Measurements from ENCODE around the gene MPRIP.

Gene MPRIP

DNA sequence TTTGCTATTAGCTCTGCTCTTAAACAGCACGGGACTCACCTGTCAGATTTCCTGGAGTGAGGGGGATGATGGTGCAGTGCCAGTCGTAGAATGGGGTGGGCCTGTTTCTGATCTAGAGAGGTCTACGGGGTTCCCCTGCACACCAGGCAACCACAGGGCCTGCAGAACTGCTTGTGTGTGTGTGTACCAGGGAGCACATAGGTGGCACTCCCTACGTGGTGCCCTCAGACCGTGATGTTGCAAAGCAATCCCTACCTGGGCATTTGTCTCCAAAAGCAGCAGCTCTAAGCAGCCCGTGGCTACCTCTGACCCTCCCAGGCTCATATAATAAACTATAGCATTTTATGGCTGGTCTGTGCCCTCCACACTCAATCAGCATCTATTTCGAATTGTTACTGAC is 38.5 kb downstream of the MPRIP start:
- Histone ChIP-seq H3K27ac (ENCODE audit: low read depth, low read length) (no peak overlapping the region), H3K27me3 (ENCODE audit: insufficient read depth, low read length) (no peaks in the 10 kb centered on the region), H3K79me2 (ENCODE audit: control insufficient read depth, insufficient read depth, low read length, unreplicated experiment) (peaks cover 84% of the 10 kb centered on the region), H3K4me3 (ENCODE audit: low read depth, low read length) (no peak overlapping the region), H3K4me1 (ENCODE audit: control insufficient read depth, insufficient read depth, low read length, unreplicated experiment) (peaks cover 14% of the 10 kb centered on the region), H2AFZ (ENCODE audit: low read length, unreplicated experiment) (no peak overlapping the region), H3K36me3 (ENCODE audit: insufficient read depth, low read length) (peaks cover 9% of the 10 kb centered on the region; the same call in 1 of the 2 replicates)

GRCh38 chr17:17081304-17081940 is 39.2 kb downstream of the MPRIP start:
- peaks cover 12% of the 10 kb centered on the region for H3K4me1 ChIP-seq (ENCODE audit: control insufficient read depth, insufficient read depth, low read length, unreplicated experiment)
- H3K27ac ChIP-seq (ENCODE audit: low read depth, low read length) = peak overlapping the region; percentile 23; the same call in 1 of the 2 replicates
- no peak overlapping the region for H3K4me3 ChIP-seq (ENCODE audit: low read depth, low read length)
- H2AFZ ChIP-seq (ENCODE audit: low read length, unreplicated experiment) = no peak overlapping the region
- no peaks in the 10 kb centered on the region for H3K27me3 ChIP-seq (ENCODE audit: insufficient read depth, low read length)
- peaks cover 9% of the 10 kb centered on the region; the same call in 1 of the 2 replicates for H3K36me3 ChIP-seq (ENCODE audit: insufficient read depth, low read length)
- H3K79me2 ChIP-seq (ENCODE audit: control insufficient read depth, insufficient read depth, low read length, unreplicated experiment) = peaks cover 82% of the 10 kb centered on the region

DNA sequence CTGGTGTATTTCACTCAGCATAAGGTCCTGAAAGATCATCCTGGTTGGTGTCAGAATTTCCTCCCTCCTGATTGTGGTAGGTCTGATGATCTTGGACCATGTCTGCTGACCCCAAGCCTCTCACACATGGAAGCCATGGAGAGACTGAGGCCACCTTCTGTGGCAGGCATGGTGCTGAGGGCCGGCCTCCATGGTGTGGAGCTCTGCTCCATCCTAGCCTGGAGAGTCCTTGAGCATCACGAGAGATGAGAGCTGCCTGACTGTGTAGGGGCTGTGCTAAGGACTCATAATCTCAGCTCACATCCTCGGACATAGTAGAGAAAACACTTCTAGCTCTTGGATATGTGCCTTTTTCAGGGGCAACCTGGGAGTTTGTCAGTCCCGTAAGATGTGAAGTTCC is 40.6 kb downstream of the MPRIP start:
- peaks cover 8% of the 10 kb centered on the region; the same call in 1 of the 2 replicates for H3K36me3 ChIP-seq (ENCODE audit: insufficient read depth, low read length)
- H3K4me3 ChIP-seq (ENCODE audit: low read depth, low read length) = no peak overlapping the region
- no peak overlapping the region for H2AFZ ChIP-seq (ENCODE audit: low read length, unreplicated experiment)
- H3K4me1 ChIP-seq (ENCODE audit: control insufficient read depth, insufficient read depth, low read length, unreplicated experiment) = peaks cover 12% of the 10 kb centered on the region
- no peak overlapping the region for H3K27ac ChIP-seq (ENCODE audit: low read depth, low read length)
- no peaks in the 10 kb centered on the region for H3K27me3 ChIP-seq (ENCODE audit: insufficient read depth, low read length)
- peaks cover 69% of the 10 kb centered on the region for H3K79me2 ChIP-seq (ENCODE audit: control insufficient read depth, insufficient read depth, low read length, unreplicated experiment)

- Histone ChIP-seq H2AFZ (ENCODE audit: low read length, unreplicated experiment) (no peak overlapping the region), H3K27me3 (ENCODE audit: insufficient read depth, low read length) (no peaks in the 10 kb centered on the region), H3K79me2 (ENCODE audit: control insufficient read depth, insufficient read depth, low read length, unreplicated experiment) (peaks cover 70% of the 10 kb centered on the region), H3K4me3 (ENCODE audit: low read depth, low read length) (no peak overlapping the region), H3K27ac (ENCODE audit: low read depth, low read length) (no peak overlapping the region), H3K36me3 (ENCODE audit: insufficient read depth, low read length) (peaks cover 6% of the 10 kb centered on the region; the same call in 1 of the 2 replicates), H3K4me1 (ENCODE audit: control insufficient read depth, insufficient read depth, low read length, unreplicated experiment) (peaks cover 12% of the 10 kb centered on the region)
Observed at GRCh38 chr17:17084317-17084835, 42.1 kb downstream of the MPRIP start.

- H3K27me3 ChIP-seq (ENCODE audit: insufficient read depth, low read length) = no peaks in the 10 kb centered on the region
- peaks cover 12% of the 10 kb centered on the region for H3K4me1 ChIP-seq (ENCODE audit: control insufficient read depth, insufficient read depth, low read length, unreplicated experiment)
- peaks cover 68% of the 10 kb centered on the region for H3K79me2 ChIP-seq (ENCODE audit: control insufficient read depth, insufficient read depth, low read length, unreplicated experiment)
- peaks cover 6% of the 10 kb centered on the region; the same call in 1 of the 2 replicates for H3K36me3 ChIP-seq (ENCODE audit: insufficient read depth, low read length)
- H3K4me3 ChIP-seq (ENCODE audit: low read depth, low read length) = no peak overlapping the region
- H3K27ac ChIP-seq (ENCODE audit: low read depth, low read length) = no peak overlapping the region
- no peak overlapping the region for H2AFZ ChIP-seq (ENCODE audit: low read length, unreplicated experiment)
Observed at GRCh38 chr17:17084941-17085340, 42.7 kb downstream of the MPRIP start.

DNA sequence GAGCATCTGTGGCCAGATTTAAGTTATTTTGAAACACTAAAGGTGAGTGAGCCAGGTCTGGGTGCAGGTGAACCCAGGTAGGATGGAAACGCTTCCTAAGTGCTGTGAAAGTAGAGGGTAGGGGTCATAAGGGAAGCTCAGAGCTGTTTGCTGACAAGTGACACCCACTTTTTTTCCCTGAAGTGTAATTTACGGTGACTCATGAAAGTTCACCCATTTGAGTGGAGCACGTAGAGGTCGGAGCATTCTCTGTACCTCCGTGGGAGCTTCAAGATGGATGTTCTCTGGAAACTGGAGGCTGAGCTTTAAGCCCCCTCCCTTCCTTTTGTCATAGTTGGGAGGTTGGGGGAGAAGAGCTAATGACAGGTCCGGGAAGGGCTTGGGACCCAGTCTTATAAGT is 44.3 kb downstream of the MPRIP start:
- Histone ChIP-seq H2AFZ (ENCODE audit: low read length, unreplicated experiment) (no peak overlapping the region), H3K27ac (ENCODE audit: low read depth, low read length) (no peak overlapping the region), H3K4me3 (ENCODE audit: low read depth, low read length) (no peak overlapping the region), H3K4me1 (ENCODE audit: control insufficient read depth, insufficient read depth, low read length, unreplicated experiment) (peaks cover 3% of the 10 kb centered on the region), H3K36me3 (ENCODE audit: insufficient read depth, low read length) (peaks cover 10% of the 10 kb centered on the region; the same call in 1 of the 2 replicates), H3K27me3 (ENCODE audit: insufficient read depth, low read length) (no peaks in the 10 kb centered on the region), H3K79me2 (ENCODE audit: control insufficient read depth, insufficient read depth, low read length, unreplicated experiment) (peaks cover 71% of the 10 kb centered on the region)

GRCh38 chr17:17087424-17088015 is 45.3 kb downstream of the MPRIP start:
- H3K4me3 ChIP-seq (ENCODE audit: low read depth, low read length) = no peak overlapping the region
- peaks cover 75% of the 10 kb centered on the region for H3K79me2 ChIP-seq (ENCODE audit: control insufficient read depth, insufficient read depth, low read length, unreplicated experiment)
- no peak overlapping the region for H2AFZ ChIP-seq (ENCODE audit: low read length, unreplicated experiment)
- no peaks in the 10 kb centered on the region for H3K27me3 ChIP-seq (ENCODE audit: insufficient read depth, low read length)
- no peak overlapping the region for H3K27ac ChIP-seq (ENCODE audit: low read depth, low read length)
- H3K4me1 ChIP-seq (ENCODE audit: control insufficient read depth, insufficient read depth, low read length, unreplicated experiment) = no peaks in the 10 kb centered on the region
- H3K36me3 ChIP-seq (ENCODE audit: insufficient read depth, low read length) = peaks cover 10% of the 10 kb centered on the region; the same call in 1 of the 2 replicates

DNA sequence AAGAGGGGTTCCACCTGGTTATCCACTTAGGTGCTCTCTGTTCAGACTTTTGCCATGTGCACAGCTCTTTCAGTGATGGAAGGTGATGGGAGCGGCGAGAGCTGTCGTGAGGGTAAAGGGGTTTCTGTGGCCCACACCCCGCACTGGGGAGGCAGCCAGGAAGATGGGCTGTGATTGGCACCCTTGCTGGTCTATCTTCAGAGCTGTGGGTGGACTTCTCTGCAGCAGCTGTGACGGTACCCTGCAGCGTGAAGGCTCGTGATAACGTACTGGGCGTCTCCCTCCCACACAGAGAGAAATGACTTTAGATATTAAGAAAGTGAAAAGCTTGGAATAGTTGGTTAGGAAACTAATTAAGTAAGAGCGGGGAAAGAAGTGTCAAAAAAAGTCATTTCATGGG is 45.8 kb downstream of the MPRIP start:
- Histone ChIP-seq H3K27me3 (ENCODE audit: insufficient read depth, low read length) (no peaks in the 10 kb centered on the region), H3K27ac (ENCODE audit: low read depth, low read length) (no peak overlapping the region), H3K4me3 (ENCODE audit: low read depth, low read length) (no peak overlapping the region), H2AFZ (ENCODE audit: low read length, unreplicated experiment) (no peak overlapping the region), H3K4me1 (ENCODE audit: control insufficient read depth, insufficient read depth, low read length, unreplicated experiment) (no peaks in the 10 kb centered on the region), H3K79me2 (ENCODE audit: control insufficient read depth, insufficient read depth, low read length, unreplicated experiment) (peaks cover 75% of the 10 kb centered on the region), H3K36me3 (ENCODE audit: insufficient read depth, low read length) (peaks cover 7% of the 10 kb centered on the region; the same call in 1 of the 2 replicates)

GRCh38 chr17:17088541-17089525 is 46.6 kb downstream of the MPRIP start:
- Histone ChIP-seq H3K79me2 (ENCODE audit: control insufficient read depth, insufficient read depth, low read length, unreplicated experiment) (peaks cover 76% of the 10 kb centered on the region), H3K4me1 (ENCODE audit: control insufficient read depth, insufficient read depth, low read length, unreplicated experiment) (peaks cover 1% of the 10 kb centered on the region), H3K4me3 (ENCODE audit: low read depth, low read length) (no peak overlapping the region)

More at GRCh38 chr17:17088541-17089525, 46.6 kb downstream of the MPRIP start:
- no peak overlapping the region for H3K27ac ChIP-seq (ENCODE audit: low read depth, low read length)
- peaks cover 4% of the 10 kb centered on the region; the same call in 1 of the 2 replicates for H3K36me3 ChIP-seq (ENCODE audit: insufficient read depth, low read length)
- no peak overlapping the region for H2AFZ ChIP-seq (ENCODE audit: low read length, unreplicated experiment)
- no peaks in the 10 kb centered on the region for H3K27me3 ChIP-seq (ENCODE audit: insufficient read depth, low read length)
